Measurements from ENCODE around the gene TMEM101.

TMEM101 gene

DNA sequence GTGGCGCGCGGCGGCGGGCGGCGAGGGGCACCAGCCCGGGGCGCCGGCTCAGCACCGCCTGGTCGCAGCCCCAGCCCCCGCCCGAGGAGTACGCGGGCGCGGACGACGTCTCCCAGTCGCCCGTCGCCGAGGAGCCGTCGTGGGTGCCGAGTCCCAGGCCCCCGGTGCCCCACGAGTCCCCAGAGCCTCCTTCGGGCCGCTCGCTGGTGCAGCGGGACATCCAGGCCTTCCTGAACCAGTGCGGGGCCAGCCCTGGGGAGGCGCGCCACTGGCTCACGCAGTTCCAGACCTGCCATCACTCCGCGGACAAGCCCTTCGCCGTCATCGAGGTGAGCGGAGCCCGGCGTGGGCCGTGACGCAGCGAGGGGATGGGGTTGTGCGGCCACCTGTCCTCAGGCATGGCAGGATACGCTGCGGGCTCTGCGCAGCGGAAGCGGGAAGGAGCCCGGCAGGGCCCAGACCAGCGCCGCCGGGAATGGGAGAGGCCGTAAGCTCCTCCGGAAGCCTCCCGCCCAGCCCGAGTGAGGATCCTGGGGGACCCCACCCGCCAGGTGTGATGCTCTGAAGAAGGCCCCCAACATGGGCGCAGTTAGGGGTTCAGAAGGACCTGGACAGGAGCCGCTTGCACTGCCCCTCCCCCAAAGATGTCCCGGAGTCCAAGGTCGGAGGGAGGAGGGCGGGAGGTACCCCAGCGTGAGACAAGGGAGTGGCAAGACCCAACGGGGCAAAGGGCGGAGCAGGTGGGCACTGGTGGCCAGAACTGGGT is 9.8 kb downstream of the TMEM101 start:
- no peak for TF ChIP-seq CTCF (conservative IDR thresholded peaks at IDR 0.05; ENCODE audit: low read depth, low read length)
- peak overlapping the region; percentile 67 for H3K4me3 ChIP-seq (ENCODE audit: low read depth, low read length)
- no peak for DNase-seq (ENCODE audit: low read depth)

GRCh38 chr17:44004077-44004760 is 10.5 kb downstream of the TMEM101 start, which contains the start of gene NAGS:
TSS of gene NAGS (plus strand) at chr17:44004622. CDS start at chr17:44004664, 42 bp downstream.
- no peak for DNase-seq (ENCODE audit: low read depth)
- no peak for TF ChIP-seq CTCF (conservative IDR thresholded peaks at IDR 0.05; ENCODE audit: low read depth, low read length)
- peak within 1 kb of the TSS; percentile 67 for H3K4me3 ChIP-seq (ENCODE audit: low read depth, low read length)

DNA sequence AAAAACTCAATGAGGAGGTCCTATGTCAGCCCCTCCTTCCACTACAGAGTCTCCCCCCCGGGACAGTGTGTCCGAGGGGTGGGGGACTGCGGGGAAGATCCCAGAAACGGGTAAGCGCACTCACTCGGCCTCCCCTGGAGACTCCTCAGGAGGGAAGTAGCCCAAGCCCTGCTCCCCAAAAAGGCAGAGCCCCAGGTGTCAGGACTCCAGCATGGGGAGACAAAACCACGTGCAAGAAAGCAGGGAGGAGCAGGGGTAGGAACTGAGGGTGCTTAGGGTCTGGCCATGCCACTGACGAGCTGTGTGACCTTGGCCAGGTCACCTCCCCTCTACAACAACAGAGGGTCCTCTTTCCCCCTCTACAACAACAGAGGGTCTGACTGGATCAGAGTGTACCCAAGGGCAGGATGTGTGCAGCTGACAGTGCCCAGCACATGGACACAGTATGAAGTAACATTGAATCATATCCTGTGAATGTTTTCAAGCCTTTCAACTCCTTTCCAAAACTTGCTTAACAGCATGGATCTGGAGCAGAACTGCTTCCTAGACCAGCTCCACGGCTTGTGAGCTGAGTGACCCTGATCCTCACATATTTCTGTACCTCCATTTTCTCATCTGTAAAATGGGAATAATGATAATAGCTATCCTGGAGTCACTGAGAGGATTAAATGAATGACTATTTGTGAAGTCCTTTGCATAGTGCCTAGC is 12.5 kb downstream of the TMEM101 start:
- H3K4me3 ChIP-seq (ENCODE audit: low read depth, low read length) = no peak overlapping the region
- TF ChIP-seq CTCF (conservative IDR thresholded peaks at IDR 0.05; ENCODE audit: low read depth, low read length) = no peak
- peak; percentile 89 for DNase-seq (ENCODE audit: low read depth)

DNA sequence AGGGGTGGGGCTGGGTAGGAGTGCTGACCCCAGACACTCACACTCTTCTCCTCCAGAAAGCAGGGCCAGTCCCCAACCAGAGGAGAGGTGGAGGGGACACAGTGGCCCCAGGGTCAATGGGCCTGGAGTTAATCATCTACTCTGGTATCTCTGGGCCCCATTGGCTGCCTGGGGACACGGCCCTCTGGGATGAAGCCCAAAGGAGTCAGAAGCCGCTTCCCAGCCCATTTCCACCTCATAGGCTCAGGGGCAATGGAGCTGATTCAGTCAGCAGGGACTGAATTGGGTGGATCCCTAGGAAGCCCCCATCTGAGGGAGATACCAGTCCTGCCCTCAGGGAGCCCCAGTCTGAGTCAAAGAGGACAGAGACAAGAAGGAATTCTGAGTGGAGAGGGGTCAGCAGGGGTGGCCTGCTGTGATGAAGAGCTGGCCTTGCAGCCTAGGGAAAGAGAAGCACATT is 13.3 kb downstream of the TMEM101 start:
- TF ChIP-seq CTCF (conservative IDR thresholded peaks at IDR 0.05; ENCODE audit: low read depth, low read length) = no peak
- no peak for DNase-seq (ENCODE audit: low read depth)
- no peak overlapping the region for H3K4me3 ChIP-seq (ENCODE audit: low read depth, low read length)

- DNase-seq (ENCODE audit: low read depth) = no peak
- no peak for TF ChIP-seq CTCF (conservative IDR thresholded peaks at IDR 0.05; ENCODE audit: low read depth, low read length)
- H3K4me3 ChIP-seq (ENCODE audit: low read depth, low read length) = no peak overlapping the region
Measured at GRCh38 chr17:44000871-44001460, 13.8 kb downstream of the TMEM101 start.

- no peak for DNase-seq (ENCODE audit: low read depth)
- TF ChIP-seq CTCF (conservative IDR thresholded peaks at IDR 0.05; ENCODE audit: low read depth, low read length) = no peak
- H3K4me3 ChIP-seq (ENCODE audit: low read depth, low read length) = no peak overlapping the region
Measured at GRCh38 chr17:44000141-44000860, 14.5 kb downstream of the TMEM101 start.
